Measurements from ENCODE around the gene NHEJ1. TPM values are rescaled to one million over a fixed set of nuclear protein-coding genes. Genes with fewer than 3 reads are reported as not detected.

Gene NHEJ1
- total RNA-seq, 3 donors from 2014 or later: 13.4 to 19.8 (median 17.6) TPM

DNA sequence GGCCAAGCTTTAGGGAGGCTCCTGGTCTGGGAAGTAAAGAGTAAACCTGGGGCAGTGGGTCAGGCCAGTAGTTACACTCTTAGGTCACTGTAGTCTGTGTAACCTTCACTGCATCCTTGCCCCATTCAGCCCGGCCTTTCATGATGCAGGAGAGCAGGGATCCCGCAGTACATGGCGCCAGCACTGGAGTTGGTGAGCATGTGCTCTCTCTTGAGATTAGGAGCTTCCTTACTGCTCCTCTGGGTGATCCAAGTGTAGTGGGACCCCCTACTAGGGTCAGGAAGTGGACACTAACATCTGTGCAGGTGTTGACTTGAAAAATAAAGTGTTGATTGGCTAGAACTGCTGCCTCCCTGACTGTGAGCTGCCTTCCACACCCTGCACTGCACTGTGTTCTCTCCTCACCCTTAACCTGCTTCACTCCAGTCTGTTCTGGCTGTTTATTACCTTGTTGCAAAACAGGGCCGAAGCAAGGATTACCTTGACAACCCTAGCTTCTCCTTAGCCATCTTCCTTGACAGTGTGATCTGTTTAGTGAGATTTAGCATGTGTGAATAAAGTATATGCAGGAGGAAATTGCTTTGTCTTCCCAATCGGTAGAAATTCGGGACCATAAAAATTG is 22.6 kb upstream of the NHEJ1 start:
- no peak for DNase-seq (ENCODE audit: low spot score in 2 of 2)
- Histone ChIP-seq H3K27ac (no peak overlapping the region), H3K4me1 (peaks cover 0 to 10% of the 10 kb centered on the region in 2 donors), H3K4me3 (no peak overlapping the region), H3K36me3 (peaks cover 7% of the 10 kb centered on the region), H3K27me3 (no peaks in the 10 kb centered on the region), H3K9me3 (no peaks in the 10 kb centered on the region)
- TF ChIP-seq, protein P1, sequence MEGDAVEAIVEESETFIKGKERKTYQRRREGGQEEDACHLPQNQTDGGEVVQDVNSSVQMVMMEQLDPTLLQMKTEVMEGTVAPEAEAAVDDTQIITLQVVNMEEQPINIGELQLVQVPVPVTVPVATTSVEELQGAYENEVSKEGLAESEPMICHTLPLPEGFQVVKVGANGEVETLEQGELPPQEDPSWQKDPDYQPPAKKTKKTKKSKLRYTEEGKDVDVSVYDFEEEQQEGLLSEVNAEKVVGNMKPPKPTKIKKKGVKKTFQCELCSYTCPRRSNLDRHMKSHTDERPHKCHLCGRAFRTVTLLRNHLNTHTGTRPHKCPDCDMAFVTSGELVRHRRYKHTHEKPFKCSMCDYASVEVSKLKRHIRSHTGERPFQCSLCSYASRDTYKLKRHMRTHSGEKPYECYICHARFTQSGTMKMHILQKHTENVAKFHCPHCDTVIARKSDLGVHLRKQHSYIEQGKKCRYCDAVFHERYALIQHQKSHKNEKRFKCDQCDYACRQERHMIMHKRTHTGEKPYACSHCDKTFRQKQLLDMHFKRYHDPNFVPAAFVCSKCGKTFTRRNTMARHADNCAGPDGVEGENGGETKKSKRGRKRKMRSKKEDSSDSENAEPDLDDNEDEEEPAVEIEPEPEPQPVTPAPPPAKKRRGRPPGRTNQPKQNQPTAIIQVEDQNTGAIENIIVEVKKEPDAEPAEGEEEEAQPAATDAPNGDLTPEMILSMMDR (IDR thresholded peaks at IDR 0.05): no peak
- TF ChIP-seq POLR2A (IDR thresholded peaks at IDR 0.05) (no peak), POLR2AphosphoS5 (IDR thresholded peaks at IDR 0.05) (no peak)
- intact Hi-C loops (cut with DNase I; ENCODE audit: low total_unique reads): no loop called here

DNA sequence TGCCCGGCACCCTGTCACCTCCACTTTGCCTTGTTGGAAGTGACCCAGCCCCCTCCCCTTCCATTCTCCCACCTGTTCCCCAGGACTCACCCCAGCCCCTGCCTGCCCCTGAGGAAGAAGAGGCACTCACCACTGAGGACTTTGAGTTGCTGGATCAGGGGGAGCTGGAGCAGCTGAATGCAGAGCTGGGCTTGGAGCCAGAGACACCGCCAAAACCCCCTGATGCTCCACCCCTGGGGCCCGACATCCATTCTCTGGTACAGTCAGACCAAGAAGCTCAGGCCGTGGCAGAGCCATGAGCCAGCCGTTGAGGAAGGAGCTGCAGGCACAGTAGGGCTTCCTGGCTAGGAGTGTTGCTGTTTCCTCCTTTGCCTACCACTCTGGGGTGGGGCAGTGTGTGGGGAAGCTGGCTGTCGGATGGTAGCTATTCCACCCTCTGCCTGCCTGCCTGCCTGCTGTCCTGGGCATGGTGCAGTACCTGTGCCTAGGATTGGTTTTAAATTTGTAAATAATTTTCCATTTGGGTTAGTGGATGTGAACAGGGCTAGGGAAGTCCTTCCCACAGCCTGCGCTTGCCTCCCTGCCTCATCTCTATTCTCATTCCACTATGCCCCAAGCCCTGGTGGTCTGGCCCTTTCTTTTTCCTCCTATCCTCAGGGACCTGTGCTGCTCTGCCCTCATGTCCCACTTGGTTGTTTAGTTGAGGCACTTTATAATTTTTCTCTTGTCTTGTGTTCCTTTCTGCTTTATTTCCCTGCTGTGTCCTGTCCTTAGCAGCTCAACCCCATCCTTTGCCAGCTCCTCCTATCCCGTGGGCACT is 21.9 kb upstream of the NHEJ1 start:
- intact Hi-C loops (cut with DNase I; ENCODE audit: low total_unique reads): no loop called here
- Histone ChIP-seq H3K27me3 (no peaks in the 10 kb centered on the region), H3K27ac (peak overlapping the region in 1 of 2 donors; percentile 38), H3K36me3 (peaks cover 7% of the 10 kb centered on the region), H3K9me3 (no peaks in the 10 kb centered on the region), H3K4me1 (peaks cover 0 to 10% of the 10 kb centered on the region in 2 donors), H3K4me3 (no peak overlapping the region)
- TF ChIP-seq POLR2AphosphoS5 (IDR thresholded peaks at IDR 0.05): no peak
- TF ChIP-seq, protein P1 (IDR thresholded peaks at IDR 0.05): no peak
- TF ChIP-seq POLR2A (IDR thresholded peaks at IDR 0.05): no peak
- no peak for DNase-seq (ENCODE audit: low spot score in 2 of 2)

DNA sequence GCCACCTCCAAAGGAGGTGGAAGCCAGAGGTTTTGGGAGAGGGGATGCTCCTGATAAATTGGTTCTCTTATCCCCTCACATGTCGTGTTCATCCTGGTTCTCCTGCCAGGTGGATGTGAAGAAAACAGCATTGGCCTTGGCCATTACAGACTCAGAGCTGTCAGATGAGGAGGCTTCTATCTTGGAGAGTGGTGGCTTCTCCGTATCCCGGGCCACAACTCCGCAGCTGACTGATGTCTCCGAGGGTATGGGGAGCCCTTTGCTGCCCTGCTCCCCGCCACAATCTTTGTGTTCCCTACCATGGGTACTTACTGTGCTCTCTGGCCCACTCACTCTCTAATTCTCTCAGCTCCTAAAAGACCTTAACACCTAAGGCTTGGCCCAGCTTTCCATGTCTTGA is 20.9 kb upstream of the NHEJ1 start:
- Histone ChIP-seq H3K27me3 (no peaks in the 10 kb centered on the region), H3K27ac (no peak overlapping the region), H3K9me3 (no peaks in the 10 kb centered on the region), H3K4me1 (peaks cover 0 to 10% of the 10 kb centered on the region in 2 donors), H3K4me3 (no peak overlapping the region), H3K36me3 (peaks cover 7% of the 10 kb centered on the region)
- intact Hi-C loops (cut with DNase I; ENCODE audit: low total_unique reads): no loop called here
- TF ChIP-seq, protein P1 (IDR thresholded peaks at IDR 0.05): no peak
- TF ChIP-seq POLR2AphosphoS5 (IDR thresholded peaks at IDR 0.05) (no peak), POLR2A (IDR thresholded peaks at IDR 0.05) (no peak)
- DNase-seq (ENCODE audit: low spot score in 2 of 2): no peak

DNA sequence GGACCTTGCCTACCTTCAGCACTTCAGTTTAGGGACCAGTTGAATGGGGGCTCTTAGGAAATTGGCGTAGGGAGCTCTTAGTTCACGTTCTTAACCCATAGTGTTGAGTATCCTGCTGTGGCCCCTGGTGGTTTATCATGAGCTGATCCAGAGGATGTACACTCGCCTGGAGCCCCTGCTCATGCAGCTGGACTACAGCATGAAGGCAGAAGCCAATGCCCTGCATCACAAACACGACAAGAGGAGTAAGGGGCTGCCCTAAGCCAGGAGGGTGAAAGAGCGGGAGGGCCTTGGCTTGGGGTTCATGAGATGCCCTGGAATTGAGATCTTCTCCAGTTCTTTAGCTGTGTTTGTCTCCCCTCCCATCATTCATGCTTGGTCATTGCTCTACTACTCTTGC is 20.3 kb upstream of the NHEJ1 start:
- peaks cover 7% of the 10 kb centered on the region for H3K36me3 ChIP-seq
- no peak for TF ChIP-seq POLR2AphosphoS5 (IDR thresholded peaks at IDR 0.05)
- no peak for TF ChIP-seq POLR2A (IDR thresholded peaks at IDR 0.05)
- TF ChIP-seq, protein P1 (IDR thresholded peaks at IDR 0.05): no peak
- peaks cover 0 to 13% of the 10 kb centered on the region in 2 donors for H3K4me1 ChIP-seq
- DNase-seq (ENCODE audit: low spot score in 2 of 2): no peak
- no peaks in the 10 kb centered on the region for H3K27me3 ChIP-seq
- no peaks in the 10 kb centered on the region for H3K9me3 ChIP-seq
- intact Hi-C loops (cut with DNase I; ENCODE audit: low total_unique reads): no loop called here
- H3K27ac ChIP-seq: no peak overlapping the region
- H3K4me3 ChIP-seq: no peak overlapping the region
